K562 (cell line): ENCODE data around the gene FAM161B. TPM values are rescaled to one million over a fixed set of nuclear protein-coding genes. Genes with fewer than 3 reads are reported as not detected.

Source experiments
- ATAC-seq: fragments of 200-7000 bp; cut with Tn5 transposase; 3 replicates; pipeline ENCODE4 v1.9.1; 2020; ENCODE audit warnings: moderate library complexity
- BruUV-seq: library from RNA; stranded (reverse); fragments of 400-500 nt; replicated peaks from 2 replicates; lab custom pipeline; 2021; lab: Mats Ljungman, UMichigan
- CTCF ChIA-PET: fragments of 300-600 bp; formaldehyde crosslinking; extraction: SDS; loops from one replicate; lab custom pipeline; 2021; ENCODE audit warnings: low intra/inter-chr PET ratio; lab: Yijun Ruan, JAX
- POLR2A ChIA-PET: fragments of 300-600, 350-650 bp; sonication (Branson Sonifier 250); formaldehyde crosslinking; extraction: SDS; loops from one replicate; lab custom pipeline; 2021; ENCODE audit warnings: antibody characterized with exemption, inconsistent platforms; lab: Yijun Ruan, JAX
- DNase-seq, 4 experiments: peaks; one replicate each; pipeline versions ENCODE4 v3.0.0 to v3.0.0-alpha.2; 2011 to 2018; ENCODE audit warnings: low spot score in 3 of 4, mixed read lengths in 3 of 4; ENCODE audit errors: extremely low read depth in 1 of 4
- FAIRE-seq: peaks from 2 replicates; lab custom pipeline; 2011; peaks lifted over from hg19 to GRCh38; lab: Jason Lieb, UNC
- H2AFZ ChIP-seq: 2 replicates; pipeline ENCODE4 v1.6.0; 2011; ENCODE audit warnings: low read depth, low read length, control low read depth, inconsistent platforms
- H3K27ac ChIP-seq: fragments of 200-600 bp; 3 replicates; pipeline ENCODE4 v1.8.0; 2011; ENCODE audit warnings: low read depth, mild to moderate bottlenecking, control low read depth, inconsistent platforms, low read length, moderate library complexity, mixed read lengths; ENCODE audit errors: extremely low read depth
- H3K27me3 ChIP-seq, 2 experiments: fragments of 300-600 bp in 1 of 2; 2 replicates in 1 of 2; 3 replicates in 1 of 2; pipeline versions ENCODE4 v1.6.0 to v1.8.0; 2011; ENCODE audit warnings: inconsistent platforms in 2 of 2, low read length in 2 of 2, mild to moderate bottlenecking in 1 of 2, mixed read lengths in 1 of 2, moderate library complexity in 1 of 2; ENCODE audit not compliant: control insufficient read depth in 2 of 2, insufficient read depth in 2 of 2
- H3K36me3 ChIP-seq: fragments of 300-600 bp; 3 replicates; pipeline ENCODE4 v1.8.0; 2011; ENCODE audit warnings: mild to moderate bottlenecking, low read length, inconsistent platforms; ENCODE audit not compliant: control insufficient read depth, insufficient read depth
- H3K4me1 ChIP-seq, 2 experiments: fragments of 200-600 bp in 1 of 2; replicated peaks in 1 of 2; 2 replicates in 1 of 2; 3 replicates in 1 of 2; pipeline versions ENCODE4 v1.5.1 to v1.8.0; 2011; ENCODE audit warnings: inconsistent platforms in 2 of 2, low read length in 2 of 2, mild to moderate bottlenecking in 1 of 2, mixed read lengths in 1 of 2, moderate library complexity in 1 of 2; ENCODE audit not compliant: control insufficient read depth in 2 of 2, insufficient read depth in 2 of 2
- H3K4me2 ChIP-seq: 2 replicates; pipeline ENCODE4 v1.6.1; 2011; ENCODE audit warnings: low read length, control low read depth, inconsistent platforms, mixed read lengths; ENCODE audit not compliant: insufficient read depth
- H3K4me3 ChIP-seq: fragments of 200-600 bp; sonication (generic), shearing (Covaris generic); 2 replicates; pipeline ENCODE4 v1.5.1; 2016; ENCODE audit warnings: control low read depth, inconsistent platforms
- H3K79me2 ChIP-seq: fragments of 200-600 bp; 3 replicates; pipeline ENCODE4 v1.8.0; 2011; ENCODE audit warnings: low read length, inconsistent platforms; ENCODE audit not compliant: control insufficient read depth, insufficient read depth
- H3K9ac ChIP-seq, 2 experiments: 2 replicates each; pipeline versions ENCODE4 v1.6.0 to v1.6.1; 2011; ENCODE audit warnings: low read depth in 2 of 2, low read length in 2 of 2, control low read depth in 1 of 2, inconsistent platforms in 1 of 2, mild to moderate bottlenecking in 1 of 2, mixed read lengths in 1 of 2; ENCODE audit not compliant: insufficient read depth in 1 of 2
- H3K9me1 ChIP-seq: one replicate; pipeline ENCODE4 v1.6.0; 2011; ENCODE audit warnings: inconsistent platforms, mild to moderate bottlenecking, low read length, moderate library complexity; ENCODE audit not compliant: control insufficient read depth, insufficient read depth
- H3K9me3 ChIP-seq: replicated peaks from 2 replicates; pipeline ENCODE4 v1.5.1; 2011; ENCODE audit warnings: low read depth, low read length, inconsistent platforms; ENCODE audit not compliant: control insufficient read depth, insufficient read depth
- H4K20me1 ChIP-seq: replicated peaks from 2 replicates; pipeline ENCODE4 v1.6.1; 2011; ENCODE audit warnings: low read length, inconsistent platforms, mixed read lengths; ENCODE audit not compliant: control insufficient read depth, insufficient read depth
- ARHGAP35 ChIP-seq: fragments of 450-650 bp; IDR thresholded peaks from 2 replicates; pipeline ENCODE4 v1.6.1; 2018; ENCODE audit not compliant: partially characterized antibody
- ELF4 ChIP-seq: fragments of 450-650 bp; formaldehyde crosslinking; IDR thresholded peaks from 2 replicates; pipeline ENCODE4 v1.4.0; 2022; ENCODE audit warnings: missing genetic modification characterization
- HMG20B ChIP-seq: fragments of 250-450 bp; sonication (Bioruptor Pico); IDR thresholded peaks from 2 replicates; pipeline ENCODE4 v1.5.0; 2021; ENCODE audit warnings: mild to moderate bottlenecking
- MYNN ChIP-seq, 2 experiments: sonication (generic); formaldehyde crosslinking in 1 of 2; IDR thresholded peaks; 2 replicates each; pipeline versions ENCODE4 v1.5.0 to v1.6.1; 2016 to 2020; ENCODE audit warnings: antibody characterized with exemption in 1 of 2, missing genetic modification reagents in 1 of 2
- NR1H2 ChIP-seq: sonication (generic); formaldehyde crosslinking; IDR thresholded peaks from 2 replicates; pipeline ENCODE4 v1.4.0; 2020; ENCODE audit warnings: mild to moderate bottlenecking, missing genetic modification reagents
- PHB2 ChIP-seq: fragments of 450-650 bp; IDR thresholded peaks from 2 replicates; pipeline ENCODE4 v1.6.1; 2017; ENCODE audit warnings: low read depth
- POLR2AphosphoS5 ChIP-seq: IDR thresholded peaks from 2 replicates; pipeline ENCODE4 v1.6.1; 2011; ENCODE audit warnings: mild to moderate bottlenecking, low read depth, low read length, moderate library complexity; ENCODE audit not compliant: control insufficient read depth, insufficient read depth
- POU5F1 ChIP-seq: fragments of 150-350 bp; IDR thresholded peaks from 2 replicates; pipeline ENCODE4 v1.6.1; 2014; ENCODE audit warnings: borderline replicate concordance, low read length, low read depth, mild to moderate bottlenecking; ENCODE audit not compliant: partially characterized antibody
- RFX1 ChIP-seq: fragments of 450-650 bp; IDR thresholded peaks from 2 replicates; pipeline ENCODE4 v1.6.1; 2016; ENCODE audit warnings: mild to moderate bottlenecking, moderate library complexity
- STAT6 ChIP-seq: sonication (generic); formaldehyde crosslinking; IDR thresholded peaks from 2 replicates; pipeline ENCODE4 v1.8.1; 2023; ENCODE audit warnings: mild to moderate bottlenecking, missing genetic modification reagents
- ZBTB7A ChIP-seq: IDR thresholded peaks from 2 replicates; pipeline ENCODE4 v1.6.1; 2011; ENCODE audit warnings: low read depth, mild to moderate bottlenecking, low read length, moderate library complexity, borderline replicate concordance; ENCODE audit not compliant: control insufficient read depth
- ZKSCAN3 ChIP-seq: fragments of 250-450 bp; sonication (Bioruptor Pico); IDR thresholded peaks from 2 replicates; pipeline ENCODE4 v1.4.0; 2020
- ZNF121 ChIP-seq: sonication (generic); formaldehyde crosslinking; conservative IDR thresholded peaks from 2 replicates; pipeline ENCODE4 v1.8.0; 2022; ENCODE audit warnings: missing genetic modification reagents
- ZNF197 ChIP-seq: fragments of 200-800 bp; sonication (Bioruptor generic); IDR thresholded peaks from 2 replicates; pipeline ENCODE4 v1.6.1; 2016; ENCODE audit warnings: low read depth, missing genetic modification characterization, missing compliant biosample characterization
- ZNF551 ChIP-seq: fragments of 250-450 bp; sonication (Bioruptor Pico); IDR thresholded peaks from 2 replicates; pipeline ENCODE4 v1.5.0; 2021; ENCODE audit warnings: mild to moderate bottlenecking, moderate library complexity
- WGBS: fragments of 100-300 bp; shearing (Covaris generic); methylation state at CpG from one replicate; pipeline ENCODE4 v1.1.6; 2016; ENCODE audit warnings: low coverage, mixed read lengths; ENCODE audit not compliant: insufficient coverage; ENCODE audit errors: missing lambda C conversion rate; 5-methylcytosine and 5-hydroxymethylcytosine counted together
- in situ Hi-C: fragments of 300-500 bp; cut with MboI; formaldehyde crosslinking; loops from 4 replicates; pipeline ENCODE4 v1.15.0; 2018; ENCODE audit warnings: inconsistent platforms, mixed read lengths
- intact Hi-C: fragments of 100-400 bp; cut with micrococcal nuclease; formaldehyde crosslinking; loops from 2 replicates; pipeline ENCODE4 v1.14.2; 2022
- polyA plus RNA-seq, 8 experiments: library from polyadenylated mRNA; depleted of rRNA in 4 of 8; stranded (reverse) in 5 of 8; unstranded in 3 of 8; fragments of >200 nt; fragmentation: Nextera tagmentation in 2 of 8; fragmentation: Illumina TruSeq in 1 of 8; extraction: Ambion mirVana in 2 of 8; extraction: Trizol in 1 of 8; gene quantifications; 2 replicates each; pipeline versions ENCODE4 v1.2.1 to v1.2.3, GENCODE V29; 2011 to 2014; ENCODE audit warnings: inconsistent platforms in 1 of 8, missing spikeins in 1 of 8
- total RNA-seq, 7 experiments: library from RNA; depleted of rRNA in 6 of 7; stranded (reverse); fragments of >200 nt in 6 of 7; fragmentation: Illumina TruSeq in 2 of 7; extraction: Trizol in 2 of 7; gene quantifications; 2 replicates each; pipeline versions ENCODE4 v1.2.1 to v1.2.3, GENCODE V29; 2011 to 2021; ENCODE audit warnings: low replicate concordance in 1 of 7

FAM161B gene
- total and polyA plus RNA-seq, 9 of the 15 experiments (the other 6 are each of a cell fraction or from before 2014, with no cell fraction given): 0.15 to 1.3 (median 0.84) TPM

- H3K27me3 ChIP-seq: no peaks in the 10 kb centered on the region
- no peaks in the 10 kb centered on the region for H3K9me1 ChIP-seq
- no peaks in the 10 kb centered on the region for H4K20me1 ChIP-seq
- DNase-seq (no peak), ATAC-seq (no peak), FAIRE-seq (no peak)
- in situ Hi-C loops (no loop called here), intact Hi-C loops (no loop called here)
- POLR2A ChIA-PET: interaction anchor here (0.6 to 1.0 kb wide), 4 partner anchors 10 to 726 kb away, joined by 3 to 6 read pairs (median 4); no protein-coding TSS in a partner anchor
- H3K36me3 ChIP-seq: peaks cover 18% of the 10 kb centered on the region; the same call in 2 of the 3 replicates
- no peak overlapping the region for H3K4me3 ChIP-seq
- WGBS: 86% methylated on average over 1 of the region's 1 CpG
- no TSS peak for BruUV-seq
- no peak overlapping the region for H3K4me2 ChIP-seq
- CTCF ChIA-PET: no interaction called here
- no peak for TF ChIP-seq HMG20B (CRISPR knock-in tag)
- no peak for TF ChIP-seq ZNF121
- no peak for TF ChIP-seq ZBTB7A
- TF ChIP-seq ELF4 (CRISPR knock-in tag): no peak
- no peak for TF ChIP-seq POU5F1
- no peak for TF ChIP-seq MYNN (IDR thresholded peaks at IDR 0.05)
- no peak for TF ChIP-seq MYNN (CRISPR knock-in tag; IDR thresholded peaks at IDR 0.05)
- no peak for TF ChIP-seq STAT6
- TF ChIP-seq POLR2AphosphoS5: no peak
- TF ChIP-seq ZNF551 (CRISPR knock-in tag): no peak
- TF ChIP-seq ARHGAP35: no peak
- TF ChIP-seq PHB2: no peak
- TF ChIP-seq ZNF197 (CRISPR knock-in tag): no peak
- no peak for TF ChIP-seq RFX1
- no peak for TF ChIP-seq NR1H2 (CRISPR knock-in tag)
- TF ChIP-seq ZKSCAN3 (CRISPR knock-in tag): no peak
- H3K4me1 ChIP-seq: no peaks in the 10 kb centered on the region
- no peaks in the 10 kb centered on the region for H3K79me2 ChIP-seq
- no peak overlapping the region for H2AFZ ChIP-seq
- H3K9me3 ChIP-seq: no peaks in the 10 kb centered on the region
- H3K9ac ChIP-seq: no peak overlapping the region
- H3K27ac ChIP-seq: no peak overlapping the region
Measured at GRCh38 chr14:73997108-73997943, 47.4 kb upstream of the FAM161B start.
